Spleen (tissue), 7 donors: ENCODE results near the gene SLC8A1.

Source experiments
- CTCF ChIP-seq, 11 experiments: fragments of 200-600 bp in 7 of 11; fragments of 450-650 bp in 4 of 11; sonication (generic) in 4 of 11; IDR thresholded peaks in 8 of 11; conservative IDR thresholded peaks in 3 of 11; 1 replicate in 7 of 11; 2 replicates in 4 of 11; pipeline versions ENCODE4 v1.4.0 to v1.8.0; 2016 to 2021; ENCODE audit warnings: antibody characterized with exemption in 11 of 11, inconsistent platforms in 4 of 11, mild to moderate bottlenecking in 1 of 11
- POLR2A ChIP-seq, 3 donors: fragments of 450-650 bp; IDR thresholded peaks; one replicate each; pipeline ENCODE4 v1.5.1; 2017; ENCODE audit warnings: antibody characterized with exemption in 3 of 3, mild to moderate bottlenecking in 1 of 3
- POLR2AphosphoS5 ChIP-seq, 3 donors: sonication (generic); formaldehyde crosslinking; IDR thresholded peaks; one replicate each; pipeline ENCODE4 v1.5.1; 2017; ENCODE audit warnings: antibody characterized with exemption in 3 of 3
- donor health status: DM: no; HTN: no; CAD: no; lungs with moderate emphysema.
- donor health status: DM: no; HTN: no; CAD: no.
- donor health status: DM: no; HTN: no; CAD: no.

GRCh38 chr2:40454321-40454720 lies 2.4 kb upstream of the SLC8A1 start:
- no peak for TF ChIP-seq POLR2A (IDR thresholded peaks at IDR 0.05)
- TF ChIP-seq CTCF (IDR thresholded peaks at IDR 0.05 in 8 of 11, conservative IDR thresholded peaks at IDR 0.05 in 3 of 11), result no peak
- no peak for TF ChIP-seq POLR2AphosphoS5 (IDR thresholded peaks at IDR 0.05)
